GM06990 (cell line): ENCODE results near the gene SCN1B.
"Not testable (repeated sequence)": the region's sequence is repeated elsewhere in the genome, so short reads cannot be mapped to it uniquely, and the experiment has no call there.

Experiments used
- DNase-seq: peaks from one replicate; pipeline ENCODE4 v3.0.0-alpha.2; 2011; ENCODE audit not compliant: insufficient read length; ENCODE audit errors: extremely low read depth
- H3K27me3 ChIP-seq: replicated peaks from 2 replicates; pipeline ENCODE4 v1.6.0; 2011; ENCODE audit warnings: low read length; ENCODE audit not compliant: control insufficient read depth, insufficient read depth
- H3K36me3 ChIP-seq: 2 replicates; pipeline ENCODE4 v1.5.1; 2011; ENCODE audit warnings: low read length; ENCODE audit not compliant: control insufficient read depth, insufficient read depth
- H3K4me3 ChIP-seq: replicated peaks from 2 replicates; pipeline ENCODE4 v1.5.1; 2011; ENCODE audit warnings: low read depth, mild to moderate bottlenecking, control low read depth, low read length
- TF ChIP-seq, protein P1 (sequence below): IDR thresholded peaks from 2 replicates; pipeline ENCODE4 v1.5.1; 2011; ENCODE audit warnings: low read length, control low read depth, mild to moderate bottlenecking, inconsistent platforms; ENCODE audit not compliant: insufficient read depth, poor library complexity, severe bottlenecking

Gene SCN1B

DNA sequence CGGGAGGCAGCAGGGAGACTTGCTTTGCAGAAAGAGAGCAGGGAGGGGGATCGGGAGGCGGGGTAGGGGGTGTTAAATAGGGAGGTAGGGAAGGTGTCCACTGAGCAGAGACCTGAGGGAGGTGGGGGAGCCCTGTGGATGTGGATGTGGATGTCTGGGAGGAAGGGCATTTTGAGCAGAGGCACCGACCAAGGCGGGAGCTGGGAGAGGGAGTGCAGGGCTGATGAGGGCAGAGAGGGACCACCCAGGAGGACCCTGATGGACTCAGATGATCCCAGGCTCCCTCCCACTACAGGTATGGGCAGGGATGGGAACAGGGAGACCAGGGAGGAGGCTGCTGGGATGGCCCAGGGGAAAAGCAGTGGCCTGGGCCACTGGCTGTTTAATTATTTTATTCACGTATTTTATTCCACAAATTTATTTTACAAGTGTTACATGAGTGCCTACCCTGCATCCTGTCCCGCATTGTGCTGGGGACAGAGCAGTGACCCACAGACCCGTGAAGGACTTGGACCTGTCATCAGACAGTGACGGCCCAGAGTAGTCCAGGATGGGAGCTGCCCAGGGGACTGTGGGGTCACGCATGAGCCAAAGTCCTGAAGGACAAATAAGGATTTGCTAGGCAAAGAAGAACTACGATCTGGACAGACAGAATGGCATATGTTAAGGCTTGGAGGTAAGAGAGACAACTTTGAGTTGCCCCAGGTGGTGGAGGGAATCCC lies 24.9 kb upstream of the SCN1B start:
- no peak for DNase-seq
- Histone ChIP-seq H3K36me3 (peaks cover 28% of the 10 kb centered on the region), H3K27me3 (no peaks in the 10 kb centered on the region), H3K4me3 (no peak overlapping the region)
- TF ChIP-seq, protein P1, sequence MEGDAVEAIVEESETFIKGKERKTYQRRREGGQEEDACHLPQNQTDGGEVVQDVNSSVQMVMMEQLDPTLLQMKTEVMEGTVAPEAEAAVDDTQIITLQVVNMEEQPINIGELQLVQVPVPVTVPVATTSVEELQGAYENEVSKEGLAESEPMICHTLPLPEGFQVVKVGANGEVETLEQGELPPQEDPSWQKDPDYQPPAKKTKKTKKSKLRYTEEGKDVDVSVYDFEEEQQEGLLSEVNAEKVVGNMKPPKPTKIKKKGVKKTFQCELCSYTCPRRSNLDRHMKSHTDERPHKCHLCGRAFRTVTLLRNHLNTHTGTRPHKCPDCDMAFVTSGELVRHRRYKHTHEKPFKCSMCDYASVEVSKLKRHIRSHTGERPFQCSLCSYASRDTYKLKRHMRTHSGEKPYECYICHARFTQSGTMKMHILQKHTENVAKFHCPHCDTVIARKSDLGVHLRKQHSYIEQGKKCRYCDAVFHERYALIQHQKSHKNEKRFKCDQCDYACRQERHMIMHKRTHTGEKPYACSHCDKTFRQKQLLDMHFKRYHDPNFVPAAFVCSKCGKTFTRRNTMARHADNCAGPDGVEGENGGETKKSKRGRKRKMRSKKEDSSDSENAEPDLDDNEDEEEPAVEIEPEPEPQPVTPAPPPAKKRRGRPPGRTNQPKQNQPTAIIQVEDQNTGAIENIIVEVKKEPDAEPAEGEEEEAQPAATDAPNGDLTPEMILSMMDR, result no peak

DNA sequence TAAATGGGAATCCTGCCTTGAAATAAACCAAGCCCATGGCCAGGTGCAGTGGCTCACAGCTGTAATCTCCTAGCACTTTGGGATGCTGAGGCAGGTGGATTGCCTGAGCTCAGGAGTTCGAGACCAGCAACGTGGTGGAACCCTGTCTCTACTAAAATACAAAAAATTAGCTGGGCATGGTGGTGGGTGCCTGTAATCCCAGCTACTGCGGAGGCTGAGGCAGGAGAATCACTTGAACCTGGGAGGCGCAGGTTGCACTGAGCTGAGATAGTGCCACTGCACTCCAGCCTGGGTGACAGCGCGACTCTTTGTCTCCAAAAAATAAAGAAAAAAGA lies 24.3 kb upstream of the SCN1B start:
- not testable (repeated sequence) for H3K4me3 ChIP-seq, H3K27me3 ChIP-seq, DNase-seq
- H3K36me3 ChIP-seq, result peaks cover 29% of the 10 kb centered on the region

DNA sequence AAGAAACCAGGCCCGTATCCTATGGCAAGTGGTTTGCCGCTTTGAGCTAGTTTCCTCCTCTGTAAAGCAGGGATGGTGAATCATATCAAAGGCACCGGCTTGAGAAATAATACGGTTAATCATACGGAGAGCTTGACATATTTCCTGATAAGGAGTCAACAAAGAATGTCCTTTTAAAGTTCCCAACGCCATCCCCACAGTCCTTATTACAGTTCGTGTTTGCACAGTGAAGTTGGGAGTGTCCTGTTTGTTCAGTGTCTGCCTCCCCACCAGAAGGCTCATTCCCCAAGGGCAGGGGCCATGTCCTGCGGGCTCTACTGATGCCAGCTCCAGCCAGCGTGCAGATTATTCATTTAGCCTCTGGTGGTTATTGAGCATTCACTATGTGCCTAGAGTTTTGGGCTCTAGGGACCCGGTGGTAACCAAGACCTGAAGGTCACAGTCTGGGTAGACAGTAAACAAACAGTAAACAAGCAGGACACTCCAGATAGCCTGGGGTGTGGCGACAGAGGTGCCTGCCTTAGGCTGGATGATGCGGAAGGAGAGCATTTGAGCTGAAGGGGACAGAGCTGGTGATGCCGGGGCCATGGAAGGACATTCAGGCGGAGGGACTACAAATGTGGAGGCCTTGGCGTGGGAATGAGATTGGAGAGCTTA lies 23.8 kb upstream of the SCN1B start:
- peaks cover 32% of the 10 kb centered on the region for H3K36me3 ChIP-seq

DNA sequence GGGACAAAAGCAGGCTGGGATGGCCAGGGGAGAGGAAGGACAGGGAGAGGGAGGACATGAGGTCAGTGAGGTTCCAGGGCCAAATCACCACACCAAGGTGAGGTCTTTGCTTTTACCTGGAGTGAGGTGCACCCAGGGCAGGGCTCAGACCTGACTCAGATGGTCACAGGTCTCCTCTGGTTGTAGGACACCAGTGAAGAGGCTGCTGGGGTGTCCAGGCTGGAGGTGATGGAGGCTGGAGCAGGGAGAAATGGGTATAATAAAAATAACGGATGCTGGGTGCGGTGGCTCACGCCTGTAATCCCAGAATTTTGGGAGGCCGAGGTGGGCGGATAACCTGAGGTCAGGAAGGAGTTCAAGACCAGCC lies 23.3 kb upstream of the SCN1B start:
- no peak overlapping the region for H3K4me3 ChIP-seq
- H3K36me3 ChIP-seq, result peaks cover 35% of the 10 kb centered on the region
- no peaks in the 10 kb centered on the region for H3K27me3 ChIP-seq
- DNase-seq, result no peak
- TF ChIP-seq, protein P1, result no peak

More for the DNA sequence above, 23.8 kb upstream of the SCN1B start:
- Histone ChIP-seq H3K27me3 (no peaks in the 10 kb centered on the region), H3K4me3 (no peak overlapping the region)
- no peak for DNase-seq
- TF ChIP-seq, protein P1, result no peak

DNA sequence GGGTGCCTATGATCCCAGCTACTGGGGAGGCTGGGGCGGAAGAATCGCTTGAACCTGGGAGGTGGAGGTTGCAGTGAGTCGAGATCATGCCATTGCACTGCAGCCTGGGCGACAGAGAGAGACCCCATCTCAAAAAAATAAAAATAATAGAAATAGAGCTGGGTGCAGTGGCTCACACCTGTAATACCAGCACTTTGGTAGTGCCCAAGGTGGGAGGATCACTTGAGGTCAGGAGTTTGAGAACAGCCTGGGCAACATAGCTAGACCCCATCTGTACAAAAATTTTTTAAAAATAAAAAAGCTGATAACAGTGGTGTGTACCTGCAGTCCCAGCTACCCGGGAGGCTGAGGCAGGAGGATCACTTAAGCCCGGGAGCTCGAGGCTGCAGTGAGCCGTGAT lies 22.8 kb upstream of the SCN1B start:
- peaks cover 37% of the 10 kb centered on the region for H3K36me3 ChIP-seq
- not testable (repeated sequence) for DNase-seq, H3K27me3 ChIP-seq, H3K4me3 ChIP-seq

DNA sequence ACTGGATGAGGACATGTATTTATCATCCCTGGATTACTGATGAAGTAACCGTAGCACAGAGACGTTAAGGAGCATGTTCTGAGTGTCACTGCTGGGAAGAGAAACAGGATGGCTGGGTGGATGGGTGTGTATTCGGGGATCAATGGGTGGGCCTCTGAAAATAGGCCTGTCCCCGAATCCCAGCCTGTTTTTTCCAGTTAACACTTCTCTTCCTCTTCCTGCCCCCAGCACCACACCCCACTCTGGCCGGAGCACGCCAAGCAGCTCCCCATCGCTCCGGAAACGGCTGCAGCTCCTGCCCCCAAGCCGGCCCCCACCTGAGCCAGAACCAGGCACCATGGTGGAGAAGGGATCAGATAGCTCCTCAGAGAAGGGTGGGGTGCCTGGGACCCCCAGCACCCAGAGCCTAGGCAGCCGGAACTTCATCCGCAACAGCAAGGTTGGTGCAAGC lies 21.4 kb upstream of the SCN1B start:
- Histone ChIP-seq H3K27me3 (no peaks in the 10 kb centered on the region), H3K4me3 (no peak overlapping the region), H3K36me3 (peaks cover 37% of the 10 kb centered on the region)
- no peak for DNase-seq
- TF ChIP-seq, protein P1, result no peak
